GM19043 (cell line): ENCODE data around the gene PTPN14.
A peak's percentile ranks its signal among the peaks of the same experiment; 100 is the strongest.

Source experiments
- ATAC-seq: cut with Tn5 transposase; IDR thresholded peaks from one replicate; pipeline ENCODE4 v1.9.1; 2021; ENCODE audit warnings: low read depth; ENCODE audit not compliant: unreplicated experiment

PTPN14 gene

DNA sequence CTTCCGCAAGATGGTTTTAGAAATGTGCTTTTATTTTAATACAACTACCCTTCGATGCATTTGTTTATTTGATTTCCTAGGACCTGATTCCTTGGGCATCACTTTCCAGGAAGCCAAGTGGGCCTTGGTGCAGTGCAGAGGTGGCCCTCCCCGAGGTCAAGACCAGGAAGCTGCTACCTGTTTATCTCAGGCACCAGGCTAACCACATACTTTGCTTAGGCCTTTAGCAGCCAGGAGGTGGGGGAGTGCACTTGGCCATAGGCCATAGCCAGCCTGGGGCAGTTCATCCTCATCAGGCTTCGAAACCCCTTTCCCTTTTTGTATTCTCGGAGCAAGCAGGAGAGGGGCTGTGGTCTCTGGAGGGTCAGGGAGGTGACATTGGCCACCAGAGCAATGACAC lies 225.0 kb downstream of the PTPN14 start:
- ATAC-seq = no peak

DNA sequence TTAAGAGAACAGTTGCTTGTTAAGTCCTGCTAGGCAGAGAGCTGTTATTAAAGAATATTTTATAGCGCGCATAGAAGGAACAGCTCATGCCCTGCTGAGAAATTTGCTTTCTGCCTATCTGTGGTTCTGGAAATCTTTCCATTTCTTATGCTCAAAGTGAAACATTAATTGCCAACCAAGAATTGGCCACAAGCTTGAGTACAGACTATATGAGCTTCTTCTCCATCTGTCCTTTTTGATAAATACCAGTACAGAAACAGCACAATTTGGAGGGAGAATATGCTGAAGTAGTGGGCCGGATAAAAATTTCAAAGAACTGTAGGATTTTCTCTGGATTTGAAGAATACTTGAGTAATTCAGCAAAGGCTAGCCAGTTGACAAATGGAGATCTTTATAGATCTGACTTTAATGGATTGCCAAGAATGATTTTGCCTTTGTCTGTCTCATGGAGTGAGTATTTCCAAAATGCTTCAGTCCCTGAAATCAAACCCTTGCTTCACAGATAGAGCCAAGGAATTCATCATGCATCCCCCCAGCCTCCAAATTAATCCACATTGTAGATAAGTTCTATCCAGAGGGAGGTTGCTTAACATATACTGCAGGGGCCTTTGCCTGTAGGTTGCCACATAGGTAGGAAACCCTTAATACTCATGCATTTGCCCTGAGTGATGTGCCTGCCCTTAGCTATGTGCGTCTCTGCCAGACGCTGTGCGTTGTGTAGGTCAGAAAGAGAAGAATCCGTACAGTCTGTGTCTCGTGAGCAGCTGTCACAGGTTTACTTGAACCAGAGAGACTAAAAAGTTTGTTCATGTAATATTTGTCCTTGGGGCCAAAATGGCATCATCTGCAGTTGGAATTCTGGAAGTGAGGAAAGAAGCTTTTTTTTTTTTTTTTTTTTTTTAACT lies 226.3 kb downstream of the PTPN14 start:
- no peak for ATAC-seq

DNA sequence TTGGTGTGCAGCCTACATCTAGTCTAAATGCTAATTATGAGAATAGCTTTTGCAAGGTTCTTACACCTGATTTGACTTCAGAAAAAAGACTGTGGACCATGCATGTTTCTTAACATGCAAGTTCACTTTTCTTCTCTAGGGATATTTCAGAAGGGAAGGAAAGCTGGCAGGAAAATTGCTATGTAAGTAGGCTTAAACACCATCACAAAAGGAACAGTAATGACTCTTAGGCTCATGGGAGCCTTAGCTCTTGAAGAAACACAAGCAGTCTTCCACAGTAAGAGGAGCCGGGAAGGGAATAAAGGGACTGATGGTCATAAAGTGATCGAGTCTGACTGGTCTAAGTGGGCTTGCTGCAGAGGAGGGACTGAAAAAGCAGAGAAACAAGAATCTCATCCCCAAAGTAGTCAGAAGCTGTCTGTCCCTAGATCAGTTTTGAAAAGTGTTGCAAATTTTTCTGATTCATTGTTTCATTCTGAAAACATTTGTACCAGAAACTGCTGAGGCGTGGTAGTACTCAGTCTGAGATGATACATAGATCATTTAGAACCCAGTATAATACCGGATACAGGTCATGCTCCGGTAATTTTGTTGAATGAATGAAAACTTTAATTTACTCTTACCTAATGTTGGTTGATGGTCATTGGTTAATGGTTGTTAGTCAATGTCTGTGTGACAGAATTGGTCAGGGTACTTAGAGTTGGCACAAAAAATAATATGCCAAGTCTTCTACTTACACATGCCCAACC lies 229.5 kb downstream of the PTPN14 start:
- ATAC-seq = peak; percentile 81

DNA sequence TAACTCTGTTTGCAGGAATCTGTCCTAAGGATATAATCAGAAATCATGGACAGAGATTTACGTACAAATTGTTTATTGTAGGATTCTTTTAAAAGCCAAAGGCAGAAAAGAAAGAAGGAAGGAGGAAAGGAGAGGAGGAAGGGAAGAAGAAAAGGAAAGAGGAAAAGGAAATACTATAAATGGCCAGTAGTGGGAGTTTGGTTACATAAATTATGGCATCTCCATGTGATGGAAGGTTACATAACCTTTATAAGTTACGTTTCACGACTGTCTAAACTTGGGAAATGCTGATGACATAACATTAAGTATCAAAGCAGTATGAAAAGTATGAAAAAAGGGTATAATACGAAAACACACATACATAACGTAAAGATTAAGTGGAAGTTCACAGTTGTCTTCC lies 231.5 kb downstream of the PTPN14 start:
- ATAC-seq = no peak

DNA sequence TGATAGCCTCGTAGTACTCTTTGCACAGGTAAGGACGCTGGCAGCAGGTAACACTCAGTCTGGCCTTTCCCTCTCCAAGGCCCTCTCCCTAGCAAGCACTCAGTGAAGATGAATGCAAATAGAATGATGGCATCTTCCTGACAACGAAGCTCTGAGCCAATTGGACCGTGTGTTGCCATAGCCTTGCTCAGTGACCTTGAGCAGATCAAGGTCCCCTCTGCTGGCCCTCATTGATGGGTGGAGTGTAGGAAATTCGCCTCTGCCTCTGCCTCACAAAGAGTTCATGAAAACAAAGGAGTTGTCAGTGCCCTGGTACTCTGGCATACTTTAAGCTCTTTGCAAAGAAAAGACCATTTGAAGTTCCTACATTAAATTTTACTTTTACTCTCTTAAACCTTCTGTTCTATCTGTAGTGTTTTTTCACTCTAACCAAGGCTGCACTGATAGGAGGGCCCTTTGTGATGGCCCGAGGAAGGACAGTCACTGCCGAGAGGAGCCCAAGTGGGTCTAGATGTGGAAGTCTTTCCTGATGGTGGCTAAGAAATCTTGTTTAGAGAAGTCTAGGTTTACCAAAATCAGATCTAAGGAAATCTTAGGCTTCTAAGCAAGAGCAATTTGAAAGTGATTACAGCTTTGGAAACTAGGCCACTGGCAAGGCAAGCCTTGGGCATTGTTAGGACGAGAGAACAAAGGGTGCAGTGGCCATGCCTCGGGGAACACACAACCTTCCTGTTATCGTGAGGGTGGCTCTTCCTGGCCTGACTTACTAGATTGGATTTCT lies 232.3 kb downstream of the PTPN14 start:
- no peak for ATAC-seq

DNA sequence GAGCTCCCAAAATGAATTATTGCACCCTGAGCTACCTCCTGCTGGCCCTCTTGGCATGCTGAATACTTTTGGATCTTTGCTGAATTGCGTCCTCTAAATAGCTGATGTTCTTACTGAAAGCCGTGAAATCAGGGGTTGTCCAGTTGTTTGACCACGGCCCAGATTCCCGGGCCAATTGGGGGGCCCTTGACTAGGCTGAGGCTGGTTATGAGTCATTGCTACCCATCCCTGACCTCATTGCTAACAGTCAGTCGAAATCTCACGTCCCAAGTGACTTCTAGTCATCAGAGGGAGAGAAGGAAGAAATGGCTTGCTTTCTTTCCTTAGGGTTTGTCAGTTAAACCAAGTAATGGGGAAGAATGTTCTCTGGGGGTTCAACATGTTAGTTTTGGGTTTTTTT lies 233.0 kb downstream of the PTPN14 start:
- ATAC-seq = no peak

DNA sequence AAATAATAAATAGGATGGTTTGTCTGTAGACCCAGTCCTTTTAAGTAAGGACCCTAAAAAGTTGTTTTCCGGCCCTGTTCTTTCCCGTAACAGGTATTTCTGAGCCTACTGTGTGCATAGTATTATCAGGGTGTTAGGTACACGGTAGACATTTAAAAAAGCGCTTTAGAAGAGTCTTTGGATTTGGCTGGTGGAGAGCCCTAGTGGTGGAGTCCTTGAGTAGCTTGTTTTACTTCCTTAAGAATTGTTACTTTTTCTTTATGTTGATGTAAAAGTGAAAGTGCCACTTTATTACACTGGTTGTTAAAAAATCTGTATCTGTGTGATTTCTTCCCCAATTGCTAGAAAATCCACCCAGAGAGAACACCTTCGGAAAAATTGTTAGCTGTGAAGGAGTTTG lies 233.7 kb downstream of the PTPN14 start:
- no peak for ATAC-seq

DNA sequence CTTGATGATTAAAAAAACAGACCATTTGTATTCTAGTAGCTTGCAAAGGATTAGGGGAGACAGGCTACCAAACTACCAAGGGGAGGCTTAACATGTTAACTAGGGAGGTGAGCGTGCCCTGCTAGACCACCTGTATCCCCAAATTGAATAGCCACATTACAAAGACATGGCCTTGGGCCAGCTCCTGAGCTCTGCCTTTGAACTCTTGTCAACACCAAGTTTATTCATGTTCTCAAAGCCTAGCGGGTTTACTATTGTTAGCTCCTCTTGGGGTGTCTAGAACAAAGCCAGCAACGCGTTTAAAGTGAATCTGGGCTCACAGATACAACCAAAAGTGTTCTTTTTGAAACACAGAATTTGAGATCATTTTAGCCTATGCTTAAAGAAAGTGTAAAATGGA lies 234.1 kb downstream of the PTPN14 start:
- ATAC-seq = no peak

DNA sequence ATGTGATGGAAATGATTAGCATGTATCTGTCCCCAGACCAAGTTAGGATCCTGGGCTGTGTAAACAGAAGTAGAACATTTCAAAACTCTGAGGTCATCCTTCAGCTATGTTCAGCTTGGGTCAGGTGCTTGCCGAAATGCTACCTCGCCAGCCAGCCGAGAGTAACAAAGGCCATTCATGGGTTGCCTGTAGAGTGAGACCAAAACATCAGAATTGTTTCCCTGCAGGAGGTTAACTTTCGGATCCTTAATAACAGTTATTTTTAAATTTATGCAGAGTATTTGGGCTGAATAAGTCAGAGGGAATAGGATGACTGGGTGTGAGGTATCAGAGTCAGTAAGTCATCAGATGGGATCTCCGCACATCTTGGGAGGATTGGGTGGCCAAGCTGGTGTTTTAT lies 234.8 kb downstream of the PTPN14 start:
- ATAC-seq = no peak

DNA sequence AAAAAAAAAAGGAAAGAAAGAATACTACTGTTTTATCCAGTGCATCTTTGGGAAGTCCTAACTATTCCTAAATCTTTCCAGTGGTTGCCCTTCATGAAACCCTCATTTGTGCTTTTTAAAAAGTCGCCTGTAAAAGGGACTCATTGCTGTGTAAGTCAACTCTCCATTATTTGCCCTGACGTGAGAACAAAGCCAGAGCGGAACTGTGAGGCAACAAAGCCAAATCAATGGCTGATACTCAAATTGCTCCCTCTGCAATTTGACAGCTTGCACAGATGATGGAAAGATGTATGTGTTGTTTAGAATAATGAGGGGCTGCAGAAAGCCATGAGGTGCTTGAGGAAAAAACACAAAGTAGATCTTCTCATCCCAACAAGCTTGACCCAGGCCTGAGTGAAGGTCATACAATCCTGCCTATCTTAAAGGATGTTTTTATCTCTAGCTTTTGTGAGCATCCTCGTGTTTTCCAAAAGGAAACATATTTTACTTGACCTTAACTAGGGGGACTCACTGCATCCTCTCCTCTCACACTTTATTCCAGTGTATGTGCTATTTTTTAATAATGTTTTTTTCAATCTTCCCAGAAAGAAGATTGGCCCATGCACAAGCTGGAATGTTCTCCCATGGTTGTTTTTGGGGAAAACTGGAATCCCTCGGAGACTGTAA lies 237.1 kb downstream of the PTPN14 start:
- no peak for ATAC-seq

DNA sequence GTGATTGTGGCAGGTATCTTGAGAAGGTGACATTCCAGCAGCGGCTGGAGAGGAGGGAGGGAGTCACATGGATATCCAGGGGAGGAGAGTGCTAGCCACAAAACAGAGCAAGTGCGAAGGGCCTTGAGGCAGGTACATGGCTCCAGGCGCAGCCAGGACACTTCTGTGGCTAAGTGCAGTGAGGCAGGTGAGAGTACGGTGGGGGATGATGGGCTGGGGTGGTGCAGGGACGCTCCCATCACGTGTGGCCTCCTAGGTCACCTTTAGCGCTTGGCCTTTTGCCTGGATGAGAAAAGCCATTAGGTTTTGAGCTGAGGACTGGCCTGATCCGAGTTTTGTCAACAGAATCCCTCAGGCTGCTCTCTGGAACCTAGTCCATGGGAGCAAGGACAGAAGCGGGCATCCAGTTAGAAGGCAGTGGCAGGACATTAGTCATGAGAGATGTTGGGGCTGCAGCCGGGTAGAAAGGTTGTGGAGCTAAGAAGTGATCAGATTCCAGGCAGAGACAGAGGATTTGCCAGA lies 238.8 kb downstream of the PTPN14 start:
- no peak for ATAC-seq

DNA sequence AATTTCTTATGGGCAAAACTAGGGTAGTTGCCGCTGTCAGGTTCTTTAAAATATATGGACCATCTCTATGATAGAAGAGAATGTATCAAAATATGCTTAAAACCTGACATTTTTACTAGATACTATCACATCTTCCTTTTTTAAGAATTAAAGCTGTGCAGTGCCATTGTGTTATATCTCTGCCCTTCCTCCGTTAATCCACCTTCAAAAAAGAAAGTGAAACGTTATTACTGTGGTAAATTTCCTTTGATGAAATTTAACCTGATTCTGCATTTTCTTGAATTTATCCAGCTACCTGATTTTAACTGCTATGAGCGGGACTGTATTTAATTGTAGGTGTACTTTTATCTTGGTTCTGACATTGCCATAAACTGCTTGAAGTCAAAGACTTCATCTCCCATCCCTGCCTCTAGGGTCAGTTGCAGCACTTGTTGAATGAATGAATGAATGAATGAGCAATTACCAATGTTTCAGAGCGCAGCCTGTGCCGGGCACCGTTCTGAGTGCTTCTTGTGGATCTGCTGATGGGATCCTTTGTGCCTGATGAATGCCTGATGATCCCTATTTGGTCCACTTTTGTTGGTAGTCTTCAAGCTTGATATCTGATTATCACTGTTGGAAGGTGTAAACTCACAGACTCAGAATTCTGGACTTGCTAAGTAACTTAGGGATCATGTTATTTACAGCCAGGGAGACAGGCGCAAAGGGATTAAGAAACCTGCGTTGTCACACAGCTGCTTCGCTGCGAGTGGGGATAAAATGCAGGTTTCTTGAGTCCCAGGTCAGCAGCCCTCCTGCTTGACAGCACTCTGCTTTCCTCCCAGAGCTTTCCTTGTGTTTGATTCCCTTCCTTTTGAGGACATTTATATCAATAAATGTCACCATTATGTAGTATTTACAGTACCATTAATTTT lies 240.4 kb downstream of the PTPN14 start:
- no peak for ATAC-seq

DNA sequence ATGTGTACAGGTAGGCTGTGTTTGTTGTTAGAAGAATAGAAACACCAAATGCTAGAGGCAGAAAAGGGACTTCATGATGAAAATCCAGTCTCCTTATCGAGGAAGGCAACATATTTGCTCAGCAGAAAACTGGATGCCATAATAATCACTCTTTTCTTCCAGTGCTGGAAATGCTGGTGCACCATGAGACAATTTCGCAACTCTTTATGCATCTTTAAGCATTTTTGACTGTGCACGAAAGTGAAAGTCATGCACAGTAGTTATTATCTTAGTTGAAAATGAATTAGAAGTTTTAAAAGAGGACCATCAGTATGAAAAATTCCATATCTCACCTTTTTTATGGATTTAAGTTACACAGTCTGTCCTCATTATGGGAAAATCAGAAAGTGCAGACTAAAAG lies 241.4 kb downstream of the PTPN14 start:
- ATAC-seq = no peak

DNA sequence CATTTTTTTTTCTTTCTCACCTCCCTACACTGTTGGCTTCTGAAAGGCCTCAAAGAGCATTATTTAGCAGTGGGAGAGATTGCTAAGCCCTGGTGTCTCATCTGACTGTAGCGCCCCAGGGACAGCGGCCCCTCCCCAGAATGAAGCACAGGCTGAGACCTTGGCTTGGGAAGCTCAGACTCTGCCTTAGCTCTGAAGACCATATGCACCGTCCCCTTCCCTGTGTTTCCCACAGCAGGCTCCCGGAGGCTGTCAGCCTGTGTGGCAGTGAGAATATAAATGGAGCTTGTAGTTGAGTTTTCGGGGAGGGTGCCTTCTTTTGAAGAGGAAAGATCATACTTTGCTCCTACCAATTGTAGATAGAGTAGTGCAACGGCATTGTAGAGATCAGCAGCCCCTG lies 245.1 kb downstream of the PTPN14 start:
- ATAC-seq = no peak

DNA sequence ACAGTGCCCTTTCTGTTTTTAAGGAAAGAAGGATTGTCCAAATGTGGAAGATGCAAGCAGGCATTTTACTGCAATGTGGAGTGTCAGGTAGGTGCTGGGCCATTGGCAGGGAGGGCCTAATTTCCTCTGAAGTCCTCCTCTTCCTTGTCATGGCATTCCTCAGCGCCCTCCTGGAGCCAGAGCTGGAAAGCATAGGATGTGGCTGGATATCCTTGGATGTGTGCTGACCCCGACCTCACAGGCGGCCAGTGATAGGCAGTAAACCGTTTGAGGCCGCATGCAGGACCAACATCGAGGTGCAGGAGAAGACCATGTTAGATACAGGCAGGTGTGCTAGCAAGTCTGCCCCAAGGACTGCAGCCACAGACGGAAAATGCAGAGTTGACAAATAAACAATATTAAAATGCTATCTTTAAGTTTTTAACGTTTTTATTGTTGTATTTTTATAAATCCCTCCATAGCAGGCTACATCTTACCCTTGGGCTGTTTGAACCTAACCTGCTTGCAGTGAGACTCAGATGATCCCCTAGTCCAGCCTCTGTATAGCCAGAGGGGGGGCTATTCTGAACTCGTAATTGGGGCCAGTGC lies 246.1 kb downstream of the PTPN14 start:
- no peak for ATAC-seq

DNA sequence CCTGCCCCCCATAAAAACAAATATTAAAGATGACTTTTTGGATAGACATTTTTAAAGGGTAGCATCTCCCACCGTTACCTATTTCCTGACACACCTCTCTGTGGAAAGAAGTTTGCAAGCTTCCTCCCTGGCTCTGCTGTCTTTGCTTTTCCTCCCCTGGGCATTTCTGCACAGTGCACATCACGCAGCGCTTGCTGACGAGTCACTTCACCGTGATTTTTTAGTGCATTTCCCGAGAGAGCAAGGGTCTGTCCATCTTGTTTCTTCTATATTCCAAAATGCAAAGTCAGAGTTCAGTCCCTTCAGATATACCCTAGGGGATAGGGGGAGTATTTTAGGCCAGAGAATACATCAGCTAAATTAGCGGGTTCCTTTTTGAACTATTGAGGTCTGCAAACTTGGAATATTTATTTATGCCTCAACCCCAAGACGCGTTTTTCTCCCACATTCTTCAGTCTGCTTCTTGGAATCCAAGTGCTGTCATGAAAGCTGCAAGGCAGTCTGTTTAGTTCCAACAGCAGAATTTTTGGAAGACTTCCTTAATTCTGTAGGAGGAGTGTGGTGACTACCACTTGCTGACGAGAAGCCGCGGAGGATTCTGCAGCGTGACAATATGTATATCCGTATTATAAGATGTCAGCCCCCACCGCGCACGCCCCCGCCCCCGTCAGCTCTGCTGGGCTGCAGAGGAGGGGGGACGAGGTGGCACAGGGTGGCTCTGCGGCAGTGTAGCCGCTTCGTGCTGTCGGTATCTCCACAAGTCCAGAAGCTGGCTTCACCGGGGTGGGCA lies 248.1 kb downstream of the PTPN14 start:
- ATAC-seq = no peak

DNA sequence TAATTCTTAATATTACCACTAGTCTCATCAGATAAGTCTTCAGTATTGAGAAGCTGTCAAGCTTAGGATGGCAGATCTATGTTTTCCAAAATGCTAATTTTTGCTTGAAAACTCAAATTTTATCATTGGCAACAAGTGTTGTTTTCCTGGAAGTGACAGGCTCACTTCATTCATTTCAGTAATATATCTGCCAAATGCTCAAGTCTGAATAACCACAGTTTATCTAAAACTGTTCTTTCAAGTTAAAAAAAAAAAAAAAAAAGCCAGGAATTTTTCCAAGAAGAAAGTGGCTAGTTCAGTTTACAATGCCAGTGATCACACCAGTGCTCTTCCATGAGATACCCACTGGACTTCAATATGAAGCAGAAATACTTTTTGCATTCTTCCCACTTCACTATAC lies 249.9 kb downstream of the PTPN14 start:
- ATAC-seq = no peak

DNA sequence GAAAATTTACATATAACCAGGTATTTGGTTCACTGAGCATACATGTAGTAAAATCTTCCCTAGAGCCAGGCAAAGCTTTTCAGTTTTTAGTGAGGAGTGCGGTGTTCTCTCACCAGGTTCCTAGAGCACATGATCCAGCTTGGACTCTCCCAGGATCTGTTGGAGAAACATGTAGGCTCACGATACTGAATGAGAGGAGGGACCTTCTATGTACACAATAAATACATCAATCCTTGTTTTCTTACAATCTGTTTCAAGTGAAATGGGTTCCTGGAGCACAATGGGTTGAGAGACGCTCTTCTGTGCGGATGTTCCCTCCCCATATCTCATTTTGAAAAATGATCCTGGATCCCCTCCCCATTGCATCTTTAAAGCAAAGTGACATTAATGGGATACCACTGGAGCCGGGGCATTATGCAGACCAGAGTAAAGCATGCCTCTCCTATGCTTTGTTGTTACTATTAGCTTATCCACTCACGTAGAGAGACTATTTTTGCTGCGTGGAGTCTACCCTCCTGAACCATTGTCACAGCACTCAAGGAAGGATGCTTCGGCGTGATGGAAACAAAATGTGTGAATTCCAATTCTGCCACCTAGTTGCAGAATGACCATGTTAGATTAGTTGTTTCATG lies 251.1 kb downstream of the PTPN14 start:
- ATAC-seq = no peak
